ENCODE results near the gene NACAD. TPM values are rescaled to one million over a fixed set of nuclear protein-coding genes. Genes with fewer than 3 reads are reported as not detected.
A peak's percentile ranks its signal among the peaks of the same experiment; 100 is the strongest.

The NACAD gene
- total and polyA plus RNA-seq, 8 donors: 0.29 to 24.1 (median 1.1) TPM

- Histone ChIP-seq H3K36me3 (peaks cover 17 to 80% (median 67%) of the 10 kb centered on the region in 4 donors), H3K9me3 (no peaks in the 10 kb centered on the region), H3K27me3 (no peaks in the 10 kb centered on the region), H3K27ac (no peak overlapping the region), H3K4me1 (peaks cover 0 to 5% (median 0%) of the 10 kb centered on the region in 4 donors), H3K4me3 (no peak overlapping the region)
- peak in 1 of 2 donors; percentile 8 for DNase-seq
- WGBS, 5 donors: 85 to 96% (median 87%) methylated on average over 8 to 12 of the region's 12 CpGs
- intact Hi-C loops (cut with DNase I; ENCODE audit: low total_unique reads): no loop called here
- no peak for TF ChIP-seq EP300 (IDR thresholded peaks at IDR 0.05)
These were observed 23.5 kb downstream of the NACAD start for GRCh38 chr7:45065031-45065995.

DNA sequence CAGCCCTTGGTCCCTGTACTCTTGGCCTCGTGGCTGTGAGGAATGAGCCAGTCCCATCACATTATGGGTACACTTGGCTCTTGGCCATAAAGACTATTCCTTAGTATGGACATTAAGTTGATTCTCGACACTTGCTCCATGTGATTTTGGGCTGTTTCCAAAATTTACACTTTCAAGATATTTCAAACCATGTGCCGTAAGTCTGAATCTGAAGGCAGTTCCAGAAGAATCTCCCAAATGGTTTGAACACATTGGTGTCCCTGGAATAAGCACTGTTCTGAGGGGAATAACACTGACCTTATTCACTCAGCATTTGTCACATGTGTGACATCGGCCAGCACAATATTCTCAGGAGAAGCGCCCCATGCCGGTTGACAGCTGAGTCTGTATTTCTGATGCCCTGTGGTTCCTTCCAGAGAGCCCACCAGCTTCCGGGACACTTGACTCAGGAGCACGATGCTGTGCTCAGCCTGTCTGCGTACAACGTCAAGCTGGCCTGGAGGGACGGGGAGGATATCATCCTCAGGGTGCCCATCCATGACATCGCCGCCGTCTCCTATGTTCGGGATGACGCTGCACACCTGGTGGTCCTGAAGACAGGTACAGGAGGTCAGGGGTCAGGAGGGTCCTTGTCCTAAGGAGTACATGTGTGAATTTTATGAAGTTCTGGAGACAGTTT is 24.6 kb downstream of the NACAD start:
- TF ChIP-seq POLR2AphosphoS5 (IDR thresholded peaks at IDR 0.05) (no peak), POLR2A (IDR thresholded peaks at IDR 0.05) (no peak), EP300 (IDR thresholded peaks at IDR 0.05) (no peak), CTCF (IDR thresholded peaks at IDR 0.05) (no peak)
- intact Hi-C loops (cut with DNase I; ENCODE audit: low total_unique reads): no loop called here

GRCh38 chr7:45061806-45062425 is 26.9 kb downstream of the NACAD start:
- Histone ChIP-seq H3K36me3 (peaks cover 14 to 46% (median 33%) of the 10 kb centered on the region in 4 donors), H3K27me3 (no peaks in the 10 kb centered on the region), H3K27ac (no peak overlapping the region), H3K4me1 (no peaks in the 10 kb centered on the region), H3K9me3 (no peaks in the 10 kb centered on the region), H3K4me3 (no peak overlapping the region)
- intact Hi-C loops (cut with DNase I; ENCODE audit: low total_unique reads): no loop called here
- WGBS, 5 donors: 84 to 95% (median 90%) methylated on average over 1 of the region's 1 CpG
- DNase-seq: no peak
- TF ChIP-seq EP300 (IDR thresholded peaks at IDR 0.05): no peak
- TF ChIP-seq CTCF (IDR thresholded peaks at IDR 0.05): no peak
- TF ChIP-seq POLR2AphosphoS5 (IDR thresholded peaks at IDR 0.05): no peak
- no peak for TF ChIP-seq POLR2A (IDR thresholded peaks at IDR 0.05)

More for the DNA sequence above, 24.6 kb downstream of the NACAD start:
- peaks cover 14 to 69% (median 56%) of the 10 kb centered on the region in 4 donors for H3K36me3 ChIP-seq
- H3K9me3 ChIP-seq: no peaks in the 10 kb centered on the region
- no peaks in the 10 kb centered on the region for H3K27me3 ChIP-seq
- 90 to 97% (median 92%) methylated on average over 16 of the region's 16 CpGs for WGBS, 5 donors
- no peak overlapping the region for H3K27ac ChIP-seq
- no peak for DNase-seq
- H3K4me1 ChIP-seq: peaks cover 0 to 5% (median 0%) of the 10 kb centered on the region in 4 donors
- no peak overlapping the region for H3K4me3 ChIP-seq

- WGBS, 5 donors: 89 to 100% (median 92%) methylated on average over 1 to 2 of the region's 2 CpGs
- no peaks in the 10 kb centered on the region for H3K4me1 ChIP-seq
- no peaks in the 10 kb centered on the region for H3K9me3 ChIP-seq
- no peak overlapping the region for H3K27ac ChIP-seq
- intact Hi-C loops (cut with DNase I; ENCODE audit: low total_unique reads): no loop called here
- H3K36me3 ChIP-seq: peaks cover 14 to 41% (median 28%) of the 10 kb centered on the region in 4 donors
- DNase-seq: no peak
- TF ChIP-seq POLR2AphosphoS5 (IDR thresholded peaks at IDR 0.05) (no peak), CTCF (IDR thresholded peaks at IDR 0.05) (no peak), EP300 (IDR thresholded peaks at IDR 0.05) (no peak), POLR2A (IDR thresholded peaks at IDR 0.05) (no peak)
- no peaks in the 10 kb centered on the region for H3K27me3 ChIP-seq
- H3K4me3 ChIP-seq: no peak overlapping the region
These were observed 27.4 kb downstream of the NACAD start for GRCh38 chr7:45061352-45061751.

Data from stomach (tissue), 9 donors.